IMR-90 (cell line): ENCODE data around the gene DCUN1D4. TPM values are rescaled to one million over a fixed set of nuclear protein-coding genes. Genes with fewer than 3 reads are reported as not detected.

ENCODE experiments used
- ATAC-seq: fragments of 200-7000 bp; cut with Tn5 transposase; 2 replicates; pipeline ENCODE4 v1.9.1; 2020; ENCODE audit warnings: low read depth, mild to moderate bottlenecking, moderate library complexity
- BruUV-seq: library from RNA; stranded (reverse); fragments of 400-500 nt; replicated peaks from 2 replicates; lab custom pipeline; 2021; lab: Mats Ljungman, UMichigan
- CTCF ChIA-PET: fragments of 300-600 bp; formaldehyde crosslinking; extraction: SDS; loops from one replicate; lab custom pipeline; 2021; ENCODE audit warnings: antibody characterized with exemption; lab: Yijun Ruan, JAX
- POLR2A ChIA-PET: fragments of 300-600 bp; sonication (Branson Sonifier 250); formaldehyde crosslinking; loops from one replicate; lab custom pipeline; 2022; ENCODE audit warnings: antibody characterized with exemption; ENCODE audit not compliant: unreplicated experiment; lab: Charles Lee
- DNase-seq: peaks from one replicate; pipeline ENCODE4 v3.0.0; 2013
- H2AFZ ChIP-seq: replicated peaks from 2 replicates; pipeline ENCODE3; 2013; ENCODE audit warnings: low read length, mild to moderate bottlenecking; ENCODE audit not compliant: poor library complexity
- H2AK5ac ChIP-seq: 2 replicates; pipeline ENCODE4 v1.6.1; 2013; ENCODE audit warnings: low read depth, low read length, inconsistent platforms
- H2AK9ac ChIP-seq: replicated peaks from 2 replicates; pipeline ENCODE3; 2013; ENCODE audit warnings: mild to moderate bottlenecking, low read depth, low read length, moderate library complexity; ENCODE audit not compliant: poor library complexity
- H2BK120ac ChIP-seq: 2 replicates; pipeline ENCODE4 v1.6.1; 2013; ENCODE audit warnings: low read depth, low read length, inconsistent platforms
- H2BK15ac ChIP-seq: 3 replicates; pipeline ENCODE4 v1.6.1; 2013; ENCODE audit warnings: low read depth, low read length, inconsistent platforms
- H2BK20ac ChIP-seq: 2 replicates; pipeline ENCODE4 v1.6.1; 2013; ENCODE audit warnings: low read depth, mild to moderate bottlenecking, inconsistent platforms, low read length, moderate library complexity
- H2BK5ac ChIP-seq: 2 replicates; pipeline ENCODE4 v1.6.1; 2013; ENCODE audit warnings: mild to moderate bottlenecking, low read depth, low read length, inconsistent platforms; ENCODE audit not compliant: poor library complexity, severe bottlenecking
- H3K14ac ChIP-seq: replicated peaks from 2 replicates; pipeline ENCODE4 v1.6.1; 2013; ENCODE audit warnings: low read depth, low read length, inconsistent platforms
- H3K18ac ChIP-seq: 2 replicates; pipeline ENCODE4 v1.6.1; 2013; ENCODE audit warnings: low read depth, low read length, control low read depth
- H3K23ac ChIP-seq: 2 replicates; pipeline ENCODE4 v1.6.1; 2013; ENCODE audit warnings: low read depth, low read length, inconsistent platforms
- H3K27ac ChIP-seq: 2 replicates; pipeline ENCODE4 v1.5.1; 2013; ENCODE audit warnings: mild to moderate bottlenecking, control low read depth, low read length; ENCODE audit not compliant: insufficient read depth
- H3K27me3 ChIP-seq: 2 replicates; pipeline ENCODE4 v1.6.1; 2013; ENCODE audit warnings: low read length; ENCODE audit not compliant: control insufficient read depth, insufficient read depth
- H3K36me3 ChIP-seq: 2 replicates; pipeline ENCODE4 v1.6.1; 2013; ENCODE audit warnings: low read length, mixed read lengths; ENCODE audit not compliant: control insufficient read depth, insufficient read depth
- H3K4ac ChIP-seq: 2 replicates; pipeline ENCODE4 v1.6.1; 2013; ENCODE audit warnings: low read depth, low read length, inconsistent platforms
- H3K4me1 ChIP-seq: 2 replicates; pipeline ENCODE4 v1.6.1; 2013; ENCODE audit warnings: low read length, mixed read lengths; ENCODE audit not compliant: control insufficient read depth, insufficient read depth
- H3K4me2 ChIP-seq: 2 replicates; pipeline ENCODE4 v1.6.1; 2013; ENCODE audit warnings: low read depth, mild to moderate bottlenecking, control low read depth, low read length, moderate library complexity
- H3K4me3 ChIP-seq: 2 replicates; pipeline ENCODE4 v1.5.1; 2013; ENCODE audit warnings: low read depth, mild to moderate bottlenecking, control low read depth, low read length, moderate library complexity; ENCODE audit not compliant: insufficient read depth
- H3K56ac ChIP-seq: 2 replicates; pipeline ENCODE4 v1.6.1; 2013; ENCODE audit warnings: low read length, inconsistent platforms; ENCODE audit not compliant: insufficient read depth; ENCODE audit errors: extremely low read depth
- H3K79me1 ChIP-seq, 2 experiments: 2 replicates each; pipeline ENCODE4 v1.6.1; 2013; ENCODE audit warnings: low read length in 2 of 2, inconsistent platforms in 1 of 2, low read depth in 1 of 2
- H3K9ac ChIP-seq: 2 replicates; pipeline ENCODE4 v1.6.1; 2013; ENCODE audit warnings: low read depth, low read length, control low read depth
- H3K9me1 ChIP-seq: 2 replicates; pipeline ENCODE4 v1.6.1; 2013; ENCODE audit warnings: low read length, inconsistent platforms; ENCODE audit not compliant: insufficient read depth
- H3K9me3 ChIP-seq: 2 replicates; pipeline ENCODE4 v1.6.1; 2013; ENCODE audit warnings: low read length; ENCODE audit not compliant: control insufficient read depth, insufficient read depth
- H4K20me1 ChIP-seq: 2 replicates; pipeline ENCODE4 v1.6.1; 2013; ENCODE audit warnings: low read length, inconsistent platforms; ENCODE audit not compliant: insufficient read depth
- H4K5ac ChIP-seq: 2 replicates; pipeline ENCODE4 v1.6.1; 2013; ENCODE audit warnings: mild to moderate bottlenecking, low read depth, low read length, control low read depth
- H4K8ac ChIP-seq, 2 experiments: 2 replicates each; pipeline ENCODE4 v1.6.1; 2013; ENCODE audit warnings: low read depth in 2 of 2, low read length in 2 of 2, control low read depth in 1 of 2, inconsistent platforms in 1 of 2
- H4K91ac ChIP-seq: 2 replicates; pipeline ENCODE4 v1.6.1; 2013; ENCODE audit warnings: low read depth, low read length, inconsistent platforms; ENCODE audit not compliant: insufficient read depth
- BHLHE40 ChIP-seq: fragments of 150-350 bp; IDR thresholded peaks from 2 replicates; pipeline ENCODE4 v1.6.1; 2016; ENCODE audit warnings: mild to moderate bottlenecking, low read depth, low read length
- CEBPB ChIP-seq: IDR thresholded peaks from 2 replicates; pipeline ENCODE4 v1.6.1; 2012; ENCODE audit warnings: low read depth, low read length, improper control_type of control experiment
- FOS ChIP-seq: fragments of 150-350 bp; IDR thresholded peaks from 2 replicates; pipeline ENCODE4 v1.6.1; 2016; ENCODE audit warnings: low read depth, low read length
- MAFK ChIP-seq: IDR thresholded peaks from 2 replicates; pipeline ENCODE4 v1.6.1; 2012; ENCODE audit warnings: low read depth, low read length, improper control_type of control experiment
- MAZ ChIP-seq: IDR thresholded peaks from 2 replicates; pipeline ENCODE4 v1.6.1; 2012; ENCODE audit warnings: low read depth, mild to moderate bottlenecking, low read length, improper control_type of control experiment, moderate library complexity, borderline replicate concordance
- MXI1 ChIP-seq: IDR thresholded peaks from 2 replicates; pipeline ENCODE4 v1.6.1; 2012; ENCODE audit warnings: low read depth, mild to moderate bottlenecking, low read length, moderate library complexity, borderline replicate concordance
- NFE2L2 ChIP-seq: fragments of 150-350 bp; IDR thresholded peaks from 2 replicates; pipeline ENCODE4 v1.6.1; 2016; ENCODE audit warnings: low read depth, mild to moderate bottlenecking, low read length
- POLR2A ChIP-seq: IDR thresholded peaks from 2 replicates; pipeline ENCODE4 v1.6.1; 2012; ENCODE audit warnings: mild to moderate bottlenecking, low read depth, low read length
- RAD21 ChIP-seq: IDR thresholded peaks from 2 replicates; pipeline ENCODE4 v1.6.1; 2012; ENCODE audit warnings: low read length, improper control_type of control experiment
- RFX5 ChIP-seq: IDR thresholded peaks from 2 replicates; pipeline ENCODE4 v1.8.0; 2012; ENCODE audit warnings: low read depth, mild to moderate bottlenecking, low read length, moderate library complexity
- USF2 ChIP-seq: fragments of 150-350 bp; IDR thresholded peaks from 2 replicates; pipeline ENCODE4 v1.6.1; 2017; ENCODE audit warnings: mild to moderate bottlenecking, antibody characterized with exemption, low read length, low read depth
- WGBS, 2 experiments: methylation state at CpG; one replicate each; pipeline versions ENCODE4 v1.1.5 to v1.1.7; 2013; ENCODE audit warnings: missing lambda C conversion rate in 2 of 2; ENCODE audit not compliant: insufficient read length in 1 of 2; ENCODE audit errors: extremely low coverage in 2 of 2; 5-methylcytosine and 5-hydroxymethylcytosine counted together
- dilution Hi-C: fragments of 300-500 bp; cut with HindIII; formaldehyde crosslinking; loops from one replicate; pipeline ENCODE4 v1.14.3; 2018; ENCODE audit warnings: low sequenced_read_pairs; ENCODE audit not compliant: unreplicated experiment
- in situ Hi-C: fragments of 300-500 bp; cut with MboI; formaldehyde crosslinking; loops from 3 replicates; pipeline ENCODE4 v1.14.3; 2019; ENCODE audit warnings: low sequenced_read_pairs, inconsistent platforms, mixed read lengths
- intact Hi-C: fragments of 100-400 bp; cut with micrococcal nuclease; formaldehyde crosslinking; loops from 2 replicates; pipeline ENCODE4 v1.10.0; 2022
- polyA plus RNA-seq, 3 experiments: library from polyadenylated mRNA; depleted of rRNA; stranded (reverse); fragments of >200 nt; gene quantifications; 2 replicates each; pipeline ENCODE4 v1.2.3, GENCODE V29; 2012; ENCODE audit warnings: low replicate concordance in 1 of 3
- total RNA-seq: library from RNA; depleted of rRNA; stranded (reverse); fragments of >200 nt; gene quantifications from 2 replicates; pipeline ENCODE4 v1.2.3, GENCODE V29; 2012

The DCUN1D4 gene
- total and polyA plus RNA-seq, 2 of the 4 experiments (the other 2 are of a cell fraction), result 31.0 to 44.3 TPM

GRCh38 chr4:51844153-51845054, 1.5 kb downstream of the DCUN1D4 start:
- H2AK5ac ChIP-seq, result peak overlapping the region; percentile 82
- H3K56ac ChIP-seq, result peak overlapping the region; percentile 47
- peak overlapping the region; percentile 74 for H4K91ac ChIP-seq
- peak overlapping the region; percentile 63 for H3K4ac ChIP-seq
- peak overlapping the region; percentile 54; the same call in 1 of the 2 replicates for H3K23ac ChIP-seq
- 0% methylated on average over 26 of the region's 71 CpGs; no CpG with 5 or more reads in 1 of the 2 experiments for WGBS, 2 experiments
- no peaks in the 10 kb centered on the region for H3K9me3 ChIP-seq
- dilution Hi-C loops, result no loop called here
- intact Hi-C loops, result loop anchor here (1.0 to 5.0 kb wide), 2 partner anchors 27 to 193 kb away; partner anchors contain the start of gene SGCB
- H2AK9ac ChIP-seq, result peak overlapping the region; percentile 95
- peak overlapping the region; percentile 93 for H3K4me2 ChIP-seq
- H2BK5ac ChIP-seq, result peak overlapping the region; percentile 78
- POLR2A ChIA-PET, result interaction anchor here (0.6 kb wide), 1 partner anchor 9 kb away, joined by 3 read pairs; no protein-coding TSS in a partner anchor
- H3K9me1 ChIP-seq, result peaks cover 3% of the 10 kb centered on the region; the same call in 1 of the 2 replicates
- no peak overlapping the region; the same call in 1 of the 2 replicates for H4K5ac ChIP-seq
- peaks cover 5% of the 10 kb centered on the region for H3K36me3 ChIP-seq
- H2AFZ ChIP-seq, result peak overlapping the region; percentile 86
- H3K4me1 ChIP-seq, result peaks cover 1% of the 10 kb centered on the region; the same call in 1 of the 2 replicates
- TF ChIP-seq FOS (no peak), USF2 (peak; percentile 88), MXI1 (peak; percentile 95), RFX5 (no peak), NFE2L2 (no peak), POLR2A (no peak), CEBPB (no peak), MAZ (peak; percentile 69; the same call in 1 of the 2 replicates), RAD21 (no peak), MAFK (no peak), BHLHE40 (peak; percentile 66)
- H3K18ac ChIP-seq, result peak overlapping the region; percentile 61; the same call in 1 of the 2 replicates
- peak; percentile 90 for DNase-seq
- H2BK20ac ChIP-seq, result no peak overlapping the region
- H3K9ac ChIP-seq, result peak overlapping the region; percentile 68
- no peak overlapping the region for H2BK120ac ChIP-seq
- H2BK15ac ChIP-seq, result no peak overlapping the region
- peaks cover 6 to 30% of the 10 kb centered on the region in 2 experiments; a peak in 3 of 4 replicates for H3K79me1 ChIP-seq
- peak overlapping the region; percentile 77; the same call in 1 of the 2 replicates for H3K14ac ChIP-seq
- peak overlapping the region in 1 of 2 experiments; percentile 80; a peak in 2 of 4 replicates for H4K8ac ChIP-seq
- no peaks in the 10 kb centered on the region for H3K27me3 ChIP-seq
- in situ Hi-C loops, result no loop called here
- peak overlapping the region; percentile 96 for H3K27ac ChIP-seq
- H3K4me3 ChIP-seq, result peak overlapping the region; percentile 78
- peak; percentile 38 for ATAC-seq
- H4K20me1 ChIP-seq, result peaks cover 19% of the 10 kb centered on the region
- CTCF ChIA-PET, result no interaction called here
- no TSS peak for BruUV-seq
